Body of pancreas (tissue), 4 donors: ENCODE data around the gene CDKL1.
A peak's percentile ranks its signal among the peaks of the same experiment; 100 is the strongest.

Experiments used
- POLR2A ChIP-seq, 3 donors: fragments of 450-650 bp; IDR thresholded peaks; one replicate each; pipeline ENCODE4 v1.6.1; 2016; ENCODE audit warnings: antibody characterized with exemption in 3 of 3, mild to moderate bottlenecking in 2 of 3
- TF ChIP-seq, protein P1 (sequence below), 7 experiments: fragments of 450-650 bp in 4 of 7; fragments of 200-600 bp in 3 of 7; sonication (generic) in 3 of 7; IDR thresholded peaks; one replicate each; pipeline ENCODE4 v1.5.1; 2016 to 2019; ENCODE audit warnings: antibody characterized with exemption in 7 of 7

GRCh38 chr14:50342221-50343078 is 54.2 kb downstream of the CDKL1 start:
- TF ChIP-seq, protein P1, sequence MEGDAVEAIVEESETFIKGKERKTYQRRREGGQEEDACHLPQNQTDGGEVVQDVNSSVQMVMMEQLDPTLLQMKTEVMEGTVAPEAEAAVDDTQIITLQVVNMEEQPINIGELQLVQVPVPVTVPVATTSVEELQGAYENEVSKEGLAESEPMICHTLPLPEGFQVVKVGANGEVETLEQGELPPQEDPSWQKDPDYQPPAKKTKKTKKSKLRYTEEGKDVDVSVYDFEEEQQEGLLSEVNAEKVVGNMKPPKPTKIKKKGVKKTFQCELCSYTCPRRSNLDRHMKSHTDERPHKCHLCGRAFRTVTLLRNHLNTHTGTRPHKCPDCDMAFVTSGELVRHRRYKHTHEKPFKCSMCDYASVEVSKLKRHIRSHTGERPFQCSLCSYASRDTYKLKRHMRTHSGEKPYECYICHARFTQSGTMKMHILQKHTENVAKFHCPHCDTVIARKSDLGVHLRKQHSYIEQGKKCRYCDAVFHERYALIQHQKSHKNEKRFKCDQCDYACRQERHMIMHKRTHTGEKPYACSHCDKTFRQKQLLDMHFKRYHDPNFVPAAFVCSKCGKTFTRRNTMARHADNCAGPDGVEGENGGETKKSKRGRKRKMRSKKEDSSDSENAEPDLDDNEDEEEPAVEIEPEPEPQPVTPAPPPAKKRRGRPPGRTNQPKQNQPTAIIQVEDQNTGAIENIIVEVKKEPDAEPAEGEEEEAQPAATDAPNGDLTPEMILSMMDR (IDR thresholded peaks at IDR 0.05), result peak in 4 of 7 experiments; percentile 28 to 37 (median 34)
- no peak for TF ChIP-seq POLR2A (IDR thresholded peaks at IDR 0.05)
